Tibial nerve (tissue), 4 donors: ENCODE results near the gene ANO9.

Experiments
- CTCF ChIP-seq, 5 experiments: fragments of 200-600 bp in 3 of 5; fragments of 450-650 bp in 2 of 5; sonication (generic) in 3 of 5; IDR thresholded peaks; one replicate each; pipeline ENCODE4 v1.5.1; 2016 to 2019; ENCODE audit warnings: antibody characterized with exemption in 5 of 5, mild to moderate bottlenecking in 3 of 5, moderate library complexity in 2 of 5
- EP300 ChIP-seq, 2 donors: sonication (generic); formaldehyde crosslinking; IDR thresholded peaks; one replicate each; pipeline ENCODE4 v1.6.1; 2017; ENCODE audit warnings: antibody characterized with exemption in 2 of 2, mild to moderate bottlenecking in 1 of 2
- POLR2A ChIP-seq, 2 donors: fragments of 450-650 bp; IDR thresholded peaks; one replicate each; pipeline ENCODE4 v1.6.1; 2017; ENCODE audit warnings: antibody characterized with exemption in 2 of 2, mild to moderate bottlenecking in 2 of 2, moderate library complexity in 2 of 2

GRCh38 chr11:407651-408123, 34.1 kb downstream of the ANO9 start:
- TF ChIP-seq CTCF (IDR thresholded peaks at IDR 0.05) = no peak
- TF ChIP-seq EP300 (IDR thresholded peaks at IDR 0.05) = no peak
- no peak for TF ChIP-seq POLR2A (IDR thresholded peaks at IDR 0.05)
